Rectal smooth muscle tissue (tissue), 1 donor: ENCODE data around the gene CTNND2.

ENCODE experiments used
- H3K27ac ChIP-seq: one replicate; pipeline ENCODE4 v1.7.0; 2013; ENCODE audit warnings: low read depth, low read length, inconsistent platforms
- H3K27me3 ChIP-seq: one replicate; pipeline ENCODE4 v1.7.0; 2013; ENCODE audit warnings: low read length; ENCODE audit not compliant: control insufficient read depth, insufficient read depth
- H3K36me3 ChIP-seq: one replicate; pipeline ENCODE4 v1.7.0; 2013; ENCODE audit warnings: low read length; ENCODE audit not compliant: control insufficient read depth, insufficient read depth
- H3K4me1 ChIP-seq: one replicate; pipeline ENCODE4 v1.7.0; 2013; ENCODE audit warnings: low read length; ENCODE audit not compliant: control insufficient read depth, insufficient read depth
- H3K4me3 ChIP-seq: one replicate; pipeline ENCODE4 v1.7.0; 2013; ENCODE audit warnings: low read length
- H3K9ac ChIP-seq: one replicate; pipeline ENCODE4 v1.7.0; 2013; ENCODE audit warnings: low read length

CTNND2 gene

DNA sequence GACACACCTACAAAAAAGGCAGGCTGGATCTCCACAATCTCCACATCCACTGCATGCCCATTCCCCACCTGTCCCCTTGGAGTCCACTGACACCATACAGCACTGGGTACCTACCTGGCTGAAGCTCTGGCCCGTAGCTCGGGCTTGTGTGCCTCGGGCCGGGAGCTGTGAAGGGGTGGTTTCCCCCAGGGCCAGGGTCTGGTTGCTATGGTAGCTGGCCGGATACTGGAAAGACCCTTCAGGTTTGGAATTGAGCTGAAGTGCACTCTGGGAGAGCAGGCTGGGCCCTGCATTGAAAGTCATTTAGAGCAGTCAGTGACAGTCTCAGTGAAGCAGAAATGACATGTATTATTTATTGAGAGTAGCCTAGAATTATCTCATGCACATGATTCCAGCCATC lies 507.3 kb downstream of the CTNND2 start:
- Histone ChIP-seq H3K36me3 (no peaks in the 10 kb centered on the region), H3K27me3 (no peaks in the 10 kb centered on the region), H3K4me3 (no peak overlapping the region), H3K9ac (no peak overlapping the region), H3K27ac (no peak overlapping the region), H3K4me1 (no peaks in the 10 kb centered on the region)

DNA sequence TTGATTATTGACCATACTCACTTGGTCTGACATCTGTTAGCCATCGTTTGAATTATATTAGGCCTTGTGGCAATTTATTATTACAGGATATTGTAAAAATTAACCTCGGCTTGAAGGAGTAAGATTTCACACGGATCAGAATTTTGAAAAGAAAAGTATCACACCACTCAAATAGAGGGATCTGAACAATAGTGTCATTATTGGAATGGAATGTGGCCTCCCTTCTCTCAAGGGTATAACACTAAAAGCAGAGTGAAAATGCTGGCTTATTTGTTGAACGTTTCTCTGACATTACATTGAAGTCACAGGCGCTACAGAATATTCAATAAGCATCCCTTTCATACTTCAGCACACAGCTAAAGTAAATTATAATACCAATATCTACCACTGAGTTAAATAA lies 509.3 kb downstream of the CTNND2 start:
- H3K9ac ChIP-seq, result no peak overlapping the region
- no peak overlapping the region for H3K27ac ChIP-seq
- H3K36me3 ChIP-seq, result no peaks in the 10 kb centered on the region
- no peaks in the 10 kb centered on the region for H3K4me1 ChIP-seq
- H3K27me3 ChIP-seq, result no peaks in the 10 kb centered on the region
- no peak overlapping the region for H3K4me3 ChIP-seq

DNA sequence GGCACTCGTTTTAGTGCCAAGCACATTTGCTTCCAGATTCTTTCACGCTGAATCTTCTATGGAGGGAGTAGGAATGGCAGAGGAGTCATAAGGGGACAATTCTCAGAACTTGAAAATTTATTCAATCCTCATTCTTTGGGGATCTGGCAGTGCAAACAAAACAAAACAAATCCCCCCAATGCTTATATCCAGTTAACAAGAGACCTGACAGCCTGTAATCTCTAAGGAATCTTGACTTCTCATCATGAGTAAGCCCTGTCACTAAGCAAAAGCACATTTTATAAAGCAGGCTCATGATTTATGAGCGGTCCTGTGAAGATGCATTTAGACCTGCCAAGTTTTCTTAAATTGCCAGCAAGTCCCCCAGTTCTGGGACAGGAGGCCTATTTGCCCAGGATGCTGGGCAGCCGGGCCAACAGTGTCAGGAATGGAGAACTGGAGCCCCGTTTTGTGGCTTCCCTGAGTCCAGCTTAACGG lies 513.9 kb downstream of the CTNND2 start:
- Histone ChIP-seq H3K27me3 (no peaks in the 10 kb centered on the region), H3K4me3 (no peak overlapping the region), H3K4me1 (no peaks in the 10 kb centered on the region), H3K27ac (no peak overlapping the region), H3K9ac (no peak overlapping the region), H3K36me3 (no peaks in the 10 kb centered on the region)

DNA sequence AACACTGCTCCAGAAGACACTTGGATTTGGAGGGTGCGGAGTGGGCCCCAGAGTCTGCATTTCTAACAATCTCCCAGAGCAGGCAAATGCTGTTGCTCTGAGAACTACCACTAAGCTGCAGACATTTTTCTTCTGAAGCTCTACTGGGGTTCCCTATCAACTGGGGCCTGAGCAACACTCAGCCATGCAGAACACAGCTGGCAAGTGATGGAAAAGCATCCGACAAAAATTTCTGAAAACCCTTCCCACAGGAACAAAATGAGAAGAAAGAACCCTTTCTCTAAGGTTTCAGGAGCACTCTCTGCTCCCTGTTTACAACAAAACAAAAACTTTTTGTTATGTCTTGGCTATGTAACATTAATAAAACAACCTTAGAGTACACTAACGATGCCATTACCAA lies 516.9 kb downstream of the CTNND2 start:
- Histone ChIP-seq H3K4me3 (no peak overlapping the region), H3K27me3 (peaks cover 3% of the 10 kb centered on the region), H3K36me3 (no peaks in the 10 kb centered on the region), H3K9ac (no peak overlapping the region), H3K4me1 (no peaks in the 10 kb centered on the region), H3K27ac (no peak overlapping the region)

DNA sequence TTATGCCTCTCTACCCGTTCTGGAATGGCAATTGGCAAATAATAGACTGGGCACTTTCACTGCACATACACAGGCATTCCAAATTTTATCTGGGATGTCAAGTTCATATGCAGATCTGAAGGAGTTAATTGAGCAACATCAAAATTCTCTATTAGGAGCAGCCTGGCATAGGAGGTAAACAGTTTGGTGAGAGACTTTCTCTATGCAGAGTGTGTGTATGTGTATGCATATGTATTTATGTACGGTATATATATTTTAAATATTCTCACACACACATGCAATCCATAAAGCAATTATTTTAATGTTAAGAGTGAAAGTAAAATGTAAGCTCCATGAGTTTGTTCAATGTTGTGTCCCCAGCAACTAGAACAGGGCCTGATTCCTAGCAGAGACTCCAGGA lies 517.8 kb downstream of the CTNND2 start:
- Histone ChIP-seq H3K27me3 (peaks cover 3% of the 10 kb centered on the region), H3K9ac (no peak overlapping the region), H3K36me3 (no peaks in the 10 kb centered on the region), H3K4me3 (no peak overlapping the region), H3K4me1 (no peaks in the 10 kb centered on the region), H3K27ac (no peak overlapping the region)

DNA sequence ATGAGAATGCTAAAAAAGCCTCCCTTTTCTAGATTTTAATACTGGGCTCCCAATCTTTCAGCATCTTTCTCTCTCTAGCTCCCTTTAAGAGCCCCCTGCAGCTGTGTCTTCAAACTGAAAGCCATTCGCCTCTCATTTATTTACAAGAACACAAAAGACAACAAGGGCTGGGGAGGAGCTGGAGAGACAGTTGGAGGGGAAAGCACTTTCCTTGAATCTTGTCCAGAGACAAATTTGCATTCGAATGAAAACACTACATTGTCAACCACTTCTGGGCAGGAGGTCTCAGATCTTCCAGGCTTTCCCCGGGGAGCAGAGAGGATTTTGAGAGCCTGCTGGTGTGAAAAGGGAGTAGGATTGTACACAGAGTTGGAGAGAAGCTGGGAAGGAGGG lies 518.3 kb downstream of the CTNND2 start:
- Histone ChIP-seq H3K27ac (no peak overlapping the region), H3K36me3 (no peaks in the 10 kb centered on the region), H3K9ac (no peak overlapping the region), H3K4me3 (no peak overlapping the region), H3K4me1 (no peaks in the 10 kb centered on the region), H3K27me3 (peaks cover 3% of the 10 kb centered on the region)

DNA sequence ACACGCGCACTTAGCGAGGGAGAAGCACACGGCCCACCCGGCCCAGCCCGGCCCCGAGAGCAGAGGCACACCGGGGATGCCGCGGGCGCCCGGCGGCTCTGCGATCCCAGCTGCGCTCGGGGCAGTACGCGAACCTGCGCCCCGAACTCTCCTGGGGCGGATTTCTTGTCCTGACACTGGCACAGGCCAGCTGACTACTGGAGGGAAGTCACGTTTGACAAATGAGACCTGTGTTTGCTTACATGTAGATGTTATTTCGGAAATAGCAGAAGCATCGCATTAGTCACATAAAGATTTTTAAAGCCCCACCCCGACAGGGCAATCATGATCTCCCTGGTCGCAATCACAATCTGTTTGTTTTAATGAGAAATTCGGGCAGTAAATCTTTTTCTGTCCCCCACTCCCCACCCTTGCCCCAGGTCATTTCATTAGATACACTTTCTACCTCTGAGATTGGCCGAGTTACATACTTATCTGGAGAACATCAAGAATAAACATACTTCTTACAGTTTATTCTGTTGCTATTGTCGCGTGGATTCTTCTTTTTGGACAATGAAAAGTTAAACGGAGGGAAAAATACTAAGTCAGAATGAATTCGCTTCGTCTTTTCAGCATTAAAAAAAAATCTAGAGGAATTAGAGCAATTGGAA lies 518.9 kb downstream of the CTNND2 start:
- Histone ChIP-seq H3K4me1 (no peaks in the 10 kb centered on the region), H3K27me3 (peaks cover 3% of the 10 kb centered on the region), H3K4me3 (no peak overlapping the region), H3K9ac (no peak overlapping the region), H3K36me3 (no peaks in the 10 kb centered on the region), H3K27ac (no peak overlapping the region)

DNA sequence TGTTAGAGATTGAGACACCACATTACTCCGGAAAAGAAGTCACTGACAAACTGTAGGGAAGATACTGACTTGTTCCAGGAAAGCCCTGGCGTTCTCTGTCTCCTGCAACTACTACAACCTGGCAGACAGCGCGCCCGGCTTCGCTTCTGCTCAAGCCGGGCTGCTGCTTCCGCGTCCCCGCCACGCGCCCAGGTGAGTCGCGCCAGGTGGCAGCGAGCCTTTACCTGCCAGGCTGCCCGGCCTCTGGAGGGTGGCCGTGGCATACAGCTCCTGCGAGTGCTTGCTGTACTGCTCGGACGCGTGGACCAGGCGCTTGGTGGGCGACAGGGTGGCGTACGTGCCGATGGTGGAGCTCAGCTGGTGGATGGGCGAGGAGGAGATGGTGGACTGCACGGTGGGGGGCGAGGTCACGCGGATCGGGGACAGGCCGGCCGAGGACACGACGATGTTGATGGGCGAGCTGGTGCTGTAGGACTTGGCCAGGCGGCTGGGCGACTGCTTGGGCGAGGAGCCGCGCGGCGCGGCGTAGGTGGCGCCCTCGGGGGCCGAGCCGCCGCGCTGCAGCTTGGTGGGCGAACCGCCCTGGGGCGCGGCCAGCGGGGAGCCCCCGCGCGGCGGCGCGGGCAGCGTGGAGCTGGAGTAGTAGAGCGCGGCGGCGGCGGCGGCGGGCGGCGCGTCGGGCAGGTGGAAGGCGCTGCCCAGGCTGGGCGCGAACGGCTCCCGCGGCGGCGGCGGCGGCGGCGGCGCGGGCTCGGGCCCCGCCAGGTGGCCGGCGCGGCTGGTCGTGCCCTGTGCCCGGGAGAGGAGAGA lies 519.6 kb downstream of the CTNND2 start:
- H3K27me3 ChIP-seq, result peaks cover 3% of the 10 kb centered on the region
- H3K36me3 ChIP-seq, result no peaks in the 10 kb centered on the region
- H3K4me3 ChIP-seq, result peak overlapping the region; percentile 45
- no peak overlapping the region for H3K9ac ChIP-seq
- H3K4me1 ChIP-seq, result no peaks in the 10 kb centered on the region
- no peak overlapping the region for H3K27ac ChIP-seq

DNA sequence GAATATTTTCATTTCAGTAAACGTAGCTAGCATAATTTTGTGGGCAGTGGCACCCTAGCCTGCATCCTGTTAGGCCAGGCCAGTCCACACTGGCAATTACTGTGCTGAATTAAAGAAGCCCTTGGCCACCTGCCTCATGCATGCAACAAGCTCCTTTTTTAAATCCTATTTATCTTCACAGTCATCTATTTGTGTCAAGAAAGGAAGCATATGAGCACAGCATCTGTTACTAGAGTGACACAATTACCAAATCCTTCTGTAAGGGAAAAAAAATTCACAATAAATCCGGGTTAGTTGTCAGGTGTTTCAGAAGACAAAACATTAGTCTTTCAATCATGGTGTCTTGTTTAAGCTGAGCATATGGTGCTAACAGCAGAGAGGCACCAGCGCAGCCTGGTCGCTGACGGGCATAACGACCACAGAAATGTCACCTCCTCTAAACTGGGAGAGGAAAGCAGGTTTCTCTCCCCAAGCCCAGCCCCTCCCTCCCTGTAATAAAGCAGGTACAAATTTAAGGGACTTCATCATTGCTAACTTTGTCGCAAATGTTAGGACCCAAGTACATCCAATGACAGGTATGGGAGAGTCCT lies 520.6 kb downstream of the CTNND2 start:
- Histone ChIP-seq H3K27me3 (peaks cover 3% of the 10 kb centered on the region), H3K36me3 (no peaks in the 10 kb centered on the region), H3K27ac (no peak overlapping the region), H3K4me3 (no peak overlapping the region), H3K4me1 (no peaks in the 10 kb centered on the region), H3K9ac (no peak overlapping the region)

DNA sequence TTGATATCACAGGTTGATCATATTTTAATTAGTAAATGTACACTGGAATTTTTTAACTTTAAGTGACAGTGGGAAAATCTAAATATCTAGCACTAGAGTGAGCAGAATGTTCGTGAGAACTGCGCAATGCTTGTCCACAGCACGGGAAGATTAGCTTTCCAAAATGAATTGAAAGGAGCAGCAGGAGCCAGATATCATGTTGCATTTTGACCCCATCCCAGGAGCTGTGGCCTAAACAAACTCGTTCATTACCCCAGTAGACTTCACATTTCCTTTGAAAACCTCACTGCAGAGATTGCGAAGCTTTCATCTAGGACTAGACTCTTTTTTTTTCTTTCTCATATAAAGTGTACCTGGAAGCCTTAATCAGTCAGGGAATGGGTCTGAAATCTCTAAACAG lies 525.8 kb downstream of the CTNND2 start:
- Histone ChIP-seq H3K36me3 (no peaks in the 10 kb centered on the region), H3K9ac (no peak overlapping the region), H3K4me3 (no peak overlapping the region), H3K4me1 (no peaks in the 10 kb centered on the region), H3K27ac (no peak overlapping the region), H3K27me3 (no peaks in the 10 kb centered on the region)

DNA sequence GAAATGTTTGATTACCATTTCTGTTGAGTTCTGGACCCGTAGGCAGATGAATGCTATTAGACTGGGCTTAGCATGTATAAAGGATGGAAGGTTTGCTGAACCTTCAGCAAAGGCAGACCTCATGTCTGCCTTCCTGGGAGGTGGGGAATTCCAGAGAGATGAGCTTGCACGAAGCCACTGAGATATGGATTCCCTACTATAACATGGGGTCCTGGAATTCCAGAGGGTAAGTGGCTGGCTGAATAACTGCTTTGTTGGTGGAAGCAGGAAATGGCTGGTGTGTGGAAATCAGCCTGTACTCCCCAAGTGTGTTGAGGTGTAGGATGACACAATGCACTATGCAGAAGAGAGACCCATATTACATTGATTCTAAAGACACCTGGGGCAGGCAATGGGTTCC lies 526.4 kb downstream of the CTNND2 start:
- no peaks in the 10 kb centered on the region for H3K27me3 ChIP-seq
- H3K36me3 ChIP-seq, result no peaks in the 10 kb centered on the region
- no peaks in the 10 kb centered on the region for H3K4me1 ChIP-seq
- H3K27ac ChIP-seq, result no peak overlapping the region
- no peak overlapping the region for H3K9ac ChIP-seq
- H3K4me3 ChIP-seq, result no peak overlapping the region

DNA sequence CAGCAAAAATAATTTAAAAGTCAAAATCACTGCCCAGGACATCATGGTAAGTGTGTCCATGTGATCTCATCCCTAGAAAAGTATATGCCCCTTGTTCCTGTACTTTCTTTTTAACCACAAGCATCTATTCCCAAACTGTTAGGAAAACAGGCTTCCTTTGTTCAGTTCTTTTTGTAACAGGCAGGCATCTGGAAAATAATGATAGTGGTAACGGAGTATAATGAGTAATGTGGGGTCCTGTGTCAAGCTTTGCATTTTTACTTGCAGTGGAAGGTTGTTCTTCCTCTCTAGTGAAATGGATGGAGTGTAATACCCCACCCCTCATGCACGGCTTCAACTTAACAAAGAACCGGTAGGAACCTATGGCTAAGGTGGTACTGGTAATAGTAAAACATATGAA lies 532.1 kb downstream of the CTNND2 start:
- Histone ChIP-seq H3K27ac (no peak overlapping the region), H3K36me3 (no peaks in the 10 kb centered on the region), H3K9ac (no peak overlapping the region), H3K27me3 (no peaks in the 10 kb centered on the region), H3K4me3 (no peak overlapping the region), H3K4me1 (no peaks in the 10 kb centered on the region)
